Activated CD4-positive, alpha-beta T cell treated with anti-CD3 and anti-CD28 coated beads, Interleukin-2, amount 10 ng/mL, durations not matched to agents 7 days and 5 days (primary cell): ENCODE data around the gene WFS1. TPM values are rescaled to one million over a fixed set of nuclear protein-coding genes. Genes with fewer than 3 reads are reported as not detected.

ENCODE experiments used
- CTCF ChIA-PET: fragments of 350-600 bp; sonication (Branson Sonifier 250); formaldehyde crosslinking; loops from one replicate; lab custom pipeline; 2021; ENCODE audit warnings: antibody characterized with exemption; lab: Charles Lee
- POLR2A ChIA-PET: fragments of 350-600 bp; sonication (Branson Sonifier 250); formaldehyde crosslinking; loops from one replicate; lab custom pipeline; 2021; ENCODE audit warnings: antibody characterized with exemption; lab: Charles Lee
- DNase-seq: peaks from one replicate; pipeline ENCODE4 v3.0.0-alpha.2; 2020
- H3K27ac Mint-ChIP-seq: one replicate; pipeline ENCODE4 v1.8.0; 2021; ENCODE audit warnings: mild to moderate bottlenecking, moderate library complexity, mixed read lengths
- H3K27me3 Mint-ChIP-seq: one replicate; pipeline ENCODE4 v1.8.0; 2021; ENCODE audit warnings: mixed read lengths
- H3K36me3 Mint-ChIP-seq: one replicate; pipeline ENCODE4 v1.8.0; 2021; ENCODE audit warnings: low read depth, mixed read lengths
- H3K4me1 Mint-ChIP-seq: one replicate; pipeline ENCODE4 v1.8.0; 2021; ENCODE audit warnings: mixed read lengths
- H3K4me3 Mint-ChIP-seq: one replicate; pipeline ENCODE4 v1.8.0; 2021; ENCODE audit warnings: mild to moderate bottlenecking, moderate library complexity, mixed read lengths
- H3K9me3 Mint-ChIP-seq: one replicate; pipeline ENCODE4 v1.8.0; 2021; ENCODE audit warnings: mixed read lengths
- total RNA-seq, 2 experiments: library from RNA; stranded (reverse); gene quantifications; one replicate each; pipeline ENCODE4 v1.2.3, GENCODE V29; 2021

The WFS1 gene
- total RNA-seq, 2 experiments from 2014 or later, result 1.7 to 2.1 TPM

DNA sequence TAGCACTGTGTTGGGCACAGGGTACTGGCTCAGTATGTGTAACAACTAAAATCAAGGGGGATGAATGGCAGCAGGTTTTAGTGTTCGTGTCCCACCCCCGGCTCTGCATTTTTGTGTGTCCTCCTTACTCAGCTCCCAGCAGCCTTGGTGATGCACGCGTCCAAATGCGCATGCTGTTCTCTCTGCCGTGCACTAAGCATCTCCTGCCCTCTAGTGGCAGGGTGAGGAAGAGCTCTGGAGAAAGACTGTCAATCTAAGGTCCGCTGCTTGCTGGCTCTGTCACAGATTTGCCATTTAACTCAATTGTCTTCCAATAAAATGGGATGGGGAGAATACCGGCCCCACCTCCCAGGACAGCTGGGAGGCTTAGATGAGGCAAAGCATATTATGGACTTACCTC is 61.4 kb downstream of the WFS1 start:
- no peak overlapping the region for H3K27ac Mint-ChIP-seq
- ChIA-PET POLR2A (no interaction called here), CTCF (interaction anchor here (0.6 to 3.7 kb wide), 18 partner anchors 8 to 1440 kb away, joined by 3 to 23 read pairs (median 4); partner anchors contain the start of gene JAKMIP1)
- no peaks in the 10 kb centered on the region for H3K4me1 Mint-ChIP-seq
- H3K27me3 Mint-ChIP-seq, result peaks cover 11% of the 10 kb centered on the region
- peak; percentile 37 for DNase-seq
- no peaks in the 10 kb centered on the region for H3K36me3 Mint-ChIP-seq
- H3K4me3 Mint-ChIP-seq, result no peak overlapping the region
- peaks cover 3% of the 10 kb centered on the region for H3K9me3 Mint-ChIP-seq

DNA sequence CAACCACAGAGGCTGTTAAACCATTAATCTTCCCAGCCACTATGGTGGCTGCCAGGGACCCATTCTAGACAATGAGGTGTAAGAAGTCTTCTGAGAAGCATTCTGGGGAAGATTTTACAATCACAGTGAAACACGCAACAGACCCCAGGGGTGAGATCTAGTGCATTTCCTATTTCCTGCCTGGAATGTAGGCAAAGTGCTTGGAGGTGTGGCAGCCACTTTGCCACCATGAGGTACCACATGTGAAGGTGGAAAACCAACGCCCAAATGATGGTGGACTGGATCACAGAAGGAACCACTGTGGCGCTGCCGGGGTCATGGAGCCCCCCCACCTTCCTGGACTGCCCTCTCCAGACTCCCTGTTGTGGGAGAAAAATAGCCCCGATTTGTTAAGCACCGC is 61.8 kb downstream of the WFS1 start:
- ChIA-PET CTCF (interaction anchor here (0.6 to 3.7 kb wide), 19 partner anchors 8 to 1439 kb away, joined by 3 to 23 read pairs (median 4); partner anchors contain the start of genes JAKMIP1 and WFS1), POLR2A (no interaction called here)
- Mint-ChIP-seq H3K4me1 (no peaks in the 10 kb centered on the region), H3K27ac (no peak overlapping the region), H3K27me3 (peaks cover 9% of the 10 kb centered on the region), H3K9me3 (peaks cover 3% of the 10 kb centered on the region), H3K36me3 (no peaks in the 10 kb centered on the region), H3K4me3 (no peak overlapping the region)
- no peak for DNase-seq

DNA sequence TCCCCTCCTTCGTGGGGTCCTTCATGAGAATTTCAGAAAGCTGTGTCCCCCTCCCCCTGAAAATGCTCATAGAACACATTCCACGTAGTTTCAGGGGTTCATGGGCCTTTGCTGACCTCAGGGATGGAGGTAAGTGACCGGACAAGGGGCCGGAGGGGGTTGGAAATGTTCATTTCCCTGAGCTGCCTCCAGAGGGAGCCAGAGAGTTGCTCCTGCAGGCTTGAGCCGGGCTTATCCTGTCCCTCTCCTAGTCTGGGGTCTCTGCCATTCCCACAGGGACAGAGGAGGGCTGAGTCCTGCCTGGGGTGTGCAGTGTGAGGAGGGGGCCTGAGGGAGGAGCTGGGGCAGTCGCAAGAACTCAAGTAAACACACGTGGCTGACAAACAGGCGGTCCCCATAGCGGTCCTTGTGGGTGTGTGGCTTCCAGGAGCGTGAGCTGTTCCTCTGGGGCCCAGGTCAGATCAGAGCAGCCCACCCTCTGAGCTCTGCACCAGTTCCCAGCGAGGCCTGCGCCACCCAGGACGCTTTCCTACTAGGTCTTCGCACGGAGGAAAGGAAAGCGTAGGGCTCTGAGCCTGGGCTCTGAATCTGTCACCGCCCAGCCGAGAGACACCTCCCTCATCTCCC is 62.5 kb downstream of the WFS1 start:
- peaks cover 2% of the 10 kb centered on the region for H3K4me1 Mint-ChIP-seq
- H3K36me3 Mint-ChIP-seq, result no peaks in the 10 kb centered on the region
- no peak for DNase-seq
- ChIA-PET POLR2A (no interaction called here), CTCF (interaction anchor here (0.5 to 3.7 kb wide), 15 partner anchors 9 to 505 kb away, joined by 3 to 23 read pairs (median 5); partner anchors contain the start of gene WFS1)
- peaks cover 10% of the 10 kb centered on the region for H3K27me3 Mint-ChIP-seq
- no peak overlapping the region for H3K27ac Mint-ChIP-seq
- no peak overlapping the region for H3K4me3 Mint-ChIP-seq
- H3K9me3 Mint-ChIP-seq, result peaks cover 3% of the 10 kb centered on the region

DNA sequence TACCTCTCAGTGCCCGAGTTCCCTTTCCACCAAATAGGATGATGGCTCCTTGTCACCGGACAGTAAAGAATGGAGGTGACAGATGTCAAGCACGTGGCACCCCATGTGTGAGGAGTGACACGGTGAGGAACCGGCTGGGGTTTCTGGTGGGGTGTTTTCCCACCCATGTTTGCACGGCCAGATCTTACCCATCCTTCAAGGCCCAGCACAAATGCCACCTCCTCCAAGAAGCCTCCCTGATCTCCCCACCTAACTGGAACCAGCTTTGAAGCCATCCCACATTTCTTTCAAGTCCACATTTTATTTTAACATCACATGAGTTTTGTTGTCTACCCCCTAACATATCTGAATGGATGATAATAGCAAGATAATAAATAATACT is 63.0 kb downstream of the WFS1 start:
- Mint-ChIP-seq H3K36me3 (no peaks in the 10 kb centered on the region), H3K4me3 (no peak overlapping the region), H3K27ac (no peak overlapping the region), H3K4me1 (peaks cover 5% of the 10 kb centered on the region), H3K27me3 (peaks cover 16% of the 10 kb centered on the region), H3K9me3 (peaks cover 3% of the 10 kb centered on the region)
- no peak for DNase-seq
- ChIA-PET CTCF (interaction anchor here (0.5 to 3.7 kb wide), 12 partner anchors 9 to 506 kb away, joined by 3 to 23 read pairs (median 6); partner anchors contain the start of gene WFS1), POLR2A (no interaction called here)

DNA sequence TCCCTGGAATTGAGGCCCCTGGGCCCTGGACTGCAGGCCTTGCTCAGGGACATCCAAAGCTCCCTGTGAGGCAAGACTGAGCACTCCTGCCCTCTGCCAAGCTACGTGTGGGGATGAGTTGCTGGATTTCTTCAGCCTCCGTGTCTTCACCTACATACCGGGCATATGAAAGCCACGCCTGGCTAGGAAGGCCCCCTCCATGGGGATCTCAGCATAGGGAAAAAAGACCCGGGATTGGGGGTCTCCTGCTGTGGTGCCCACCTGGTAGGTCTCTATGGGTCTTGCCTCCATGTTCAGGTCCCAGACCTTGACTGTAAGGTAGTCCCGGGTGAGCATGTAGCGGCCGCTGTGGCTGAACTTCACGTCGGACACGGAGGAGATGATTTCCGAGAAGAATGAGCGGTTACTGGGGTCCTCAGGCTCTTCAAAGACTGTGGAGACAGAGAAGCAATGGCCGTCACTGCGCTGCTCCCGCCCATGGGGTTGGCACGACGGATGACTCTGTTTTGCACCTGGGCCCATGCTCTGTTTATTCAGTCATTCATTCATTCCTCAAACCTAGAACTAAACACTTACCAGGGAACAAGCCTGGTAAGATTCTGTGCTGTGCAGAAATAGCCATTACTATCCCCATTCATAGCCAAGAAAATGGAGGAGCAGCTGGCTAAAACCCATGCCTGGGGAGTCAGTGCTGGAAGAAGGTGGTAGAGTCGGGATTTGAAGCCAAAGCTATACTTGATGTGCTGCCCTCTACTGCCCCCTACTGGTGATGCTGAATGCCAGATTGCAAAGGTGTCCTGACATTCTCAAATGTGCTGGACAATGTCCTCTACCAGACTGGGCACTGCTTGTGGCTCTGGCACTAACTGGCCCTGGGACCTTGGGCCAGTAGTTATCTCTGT is 63.9 kb downstream of the WFS1 start:
- peaks cover 3% of the 10 kb centered on the region for H3K9me3 Mint-ChIP-seq
- ChIA-PET CTCF (interaction anchor here (3.3 to 3.7 kb wide), 2 partner anchors 10 to 80 kb away, joined by 14 to 19 read pairs; no protein-coding TSS in a partner anchor), POLR2A (no interaction called here)
- H3K27ac Mint-ChIP-seq, result no peak overlapping the region
- no peaks in the 10 kb centered on the region for H3K36me3 Mint-ChIP-seq
- DNase-seq, result peak; percentile 27
- peaks cover 14% of the 10 kb centered on the region for H3K4me1 Mint-ChIP-seq
- peaks cover 22% of the 10 kb centered on the region for H3K27me3 Mint-ChIP-seq
- H3K4me3 Mint-ChIP-seq, result no peak overlapping the region

DNA sequence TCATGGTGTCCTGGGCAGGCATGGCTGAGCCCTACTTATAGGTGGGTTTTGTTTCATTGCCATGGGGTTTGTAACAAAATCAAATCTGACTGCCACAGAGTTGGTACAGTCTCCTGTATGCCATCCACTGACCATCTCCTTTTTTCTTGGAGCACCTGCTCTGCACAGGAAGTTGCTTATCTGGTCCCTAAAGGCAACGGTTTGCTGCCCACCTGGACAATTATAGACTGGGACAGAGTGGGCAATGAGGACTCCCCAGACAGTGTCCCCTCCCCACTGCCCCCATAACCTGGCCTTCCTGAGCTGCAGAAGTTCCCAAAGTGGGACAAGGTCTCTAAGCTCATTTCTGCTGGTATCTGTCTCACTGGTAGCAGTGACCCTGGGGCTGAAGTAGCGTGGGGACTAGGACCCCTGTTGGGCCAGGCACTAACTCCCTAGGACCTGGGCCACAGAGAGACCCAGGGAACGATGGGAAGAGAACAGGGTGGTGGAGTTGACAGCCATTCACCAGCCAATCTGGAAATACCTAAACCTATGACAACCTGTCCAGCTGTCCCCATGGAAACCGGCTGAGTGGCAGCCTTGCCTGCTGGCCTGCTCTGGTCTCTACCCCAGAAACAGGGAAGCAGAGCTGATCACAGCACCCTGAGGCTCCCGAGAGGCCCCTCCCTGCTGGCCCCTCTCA is 64.7 kb downstream of the WFS1 start:
- CTCF ChIA-PET, result interaction anchor here (3.7 kb wide), 1 partner anchor 11 kb away, joined by 14 read pairs; no protein-coding TSS in a partner anchor
- no peak overlapping the region for H3K4me3 Mint-ChIP-seq

DNA sequence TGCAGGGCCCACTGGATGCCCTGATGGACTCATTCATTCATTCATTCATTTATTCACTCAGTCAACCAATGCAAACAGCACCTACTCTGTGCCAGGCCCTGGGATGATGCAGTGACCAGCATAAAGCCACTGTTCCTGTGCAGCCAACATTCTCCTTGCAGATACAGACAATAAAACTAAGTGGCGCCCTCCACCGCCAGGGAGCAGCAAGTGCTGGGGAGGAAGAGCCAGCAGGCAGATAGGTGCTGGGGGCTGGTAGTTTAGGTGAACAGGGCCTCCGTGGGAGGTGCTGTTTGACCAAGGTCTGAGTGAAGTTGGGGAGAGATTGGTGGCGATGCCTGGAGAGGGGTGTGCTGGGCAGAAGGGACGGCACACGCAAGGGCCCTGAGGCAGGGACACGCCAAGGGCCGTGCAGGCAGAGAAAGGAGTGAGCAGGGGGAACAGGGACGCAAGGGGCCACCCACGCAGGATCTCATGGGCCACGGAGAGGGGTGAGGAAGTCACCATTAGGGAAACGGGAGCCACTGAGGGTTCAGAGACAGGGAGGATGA is 65.5 kb downstream of the WFS1 start:
- Mint-ChIP-seq H3K27ac (peak overlapping the region; percentile 25), H3K36me3 (no peaks in the 10 kb centered on the region), H3K4me3 (no peak overlapping the region), H3K4me1 (peaks cover 23% of the 10 kb centered on the region), H3K27me3 (peaks cover 27% of the 10 kb centered on the region), H3K9me3 (peaks cover 3% of the 10 kb centered on the region)
- ChIA-PET CTCF (interaction anchor here (0.7 kb wide), 1 partner anchor 76 kb away, joined by 3 read pairs; no protein-coding TSS in a partner anchor), POLR2A (no interaction called here)
- DNase-seq, result no peak

More for the DNA sequence above, 64.7 kb downstream of the WFS1 start:
- no peak for DNase-seq
- H3K9me3 Mint-ChIP-seq, result peaks cover 3% of the 10 kb centered on the region
- no peaks in the 10 kb centered on the region for H3K36me3 Mint-ChIP-seq
- H3K27me3 Mint-ChIP-seq, result peaks cover 26% of the 10 kb centered on the region
- POLR2A ChIA-PET, result no interaction called here
- H3K4me1 Mint-ChIP-seq, result peaks cover 22% of the 10 kb centered on the region
- no peak overlapping the region for H3K27ac Mint-ChIP-seq

DNA sequence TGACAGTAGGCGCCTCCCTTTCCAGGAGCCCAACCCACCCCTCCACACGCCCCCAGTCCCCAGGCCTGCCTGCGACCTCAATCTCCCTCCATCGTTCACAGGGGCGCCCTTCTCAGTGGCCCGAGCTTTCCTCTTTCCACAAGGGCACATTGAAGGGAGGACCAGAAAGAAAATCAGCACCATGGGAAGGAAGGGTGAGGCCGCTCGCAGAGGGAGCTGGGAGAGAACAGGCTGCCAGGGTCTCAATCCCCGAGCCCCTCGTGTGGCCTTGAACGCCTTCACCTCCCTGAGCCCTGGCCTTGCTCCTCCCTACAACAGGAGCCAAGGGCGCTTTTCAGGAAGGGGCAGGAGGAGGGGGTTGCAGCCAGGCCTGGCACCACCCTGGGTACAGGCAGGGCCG is 66.5 kb downstream of the WFS1 start:
- ChIA-PET POLR2A (no interaction called here), CTCF (no interaction called here)
- Mint-ChIP-seq H3K27ac (no peak overlapping the region), H3K4me1 (peaks cover 25% of the 10 kb centered on the region), H3K36me3 (no peaks in the 10 kb centered on the region), H3K9me3 (peaks cover 3% of the 10 kb centered on the region), H3K4me3 (no peak overlapping the region), H3K27me3 (peaks cover 29% of the 10 kb centered on the region)
- no peak for DNase-seq

DNA sequence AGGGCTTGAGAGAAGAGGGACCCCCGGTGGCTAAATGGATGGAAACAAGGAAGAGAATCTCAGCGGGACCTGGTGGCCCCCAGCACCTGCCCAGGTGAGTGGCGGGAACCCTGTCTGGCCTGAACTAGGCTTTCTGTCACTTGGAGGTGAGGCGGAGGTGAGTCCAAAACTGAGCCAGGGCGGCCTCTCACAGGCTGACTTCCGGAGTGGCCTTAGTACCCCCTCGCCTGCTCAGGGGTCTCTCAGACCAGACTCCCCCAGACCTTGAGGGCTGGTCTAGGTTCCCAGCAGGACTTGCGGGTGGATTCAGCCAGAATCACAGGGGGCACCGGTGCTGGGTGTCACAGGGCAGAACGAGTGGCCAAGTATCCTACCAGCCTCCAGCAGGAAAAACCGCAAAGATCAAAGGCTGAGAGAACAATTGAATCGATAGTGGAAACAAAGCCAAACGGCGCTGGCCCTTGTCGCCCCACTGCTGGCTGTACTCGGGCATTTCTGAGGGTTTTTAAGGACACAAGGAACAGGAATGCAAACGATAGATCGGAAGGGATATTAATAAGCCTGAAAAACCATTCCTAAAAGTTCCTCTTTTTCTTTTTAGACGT is 67.8 kb downstream of the WFS1 start:
- Mint-ChIP-seq H3K36me3 (no peaks in the 10 kb centered on the region), H3K4me1 (peaks cover 25% of the 10 kb centered on the region), H3K9me3 (no peaks in the 10 kb centered on the region), H3K27me3 (peaks cover 32% of the 10 kb centered on the region), H3K4me3 (no peak overlapping the region), H3K27ac (no peak overlapping the region)
- ChIA-PET POLR2A (no interaction called here), CTCF (interaction anchor here (1.9 kb wide), 1 partner anchor 10 kb away, joined by 6 read pairs; no protein-coding TSS in a partner anchor)
- no peak for DNase-seq

DNA sequence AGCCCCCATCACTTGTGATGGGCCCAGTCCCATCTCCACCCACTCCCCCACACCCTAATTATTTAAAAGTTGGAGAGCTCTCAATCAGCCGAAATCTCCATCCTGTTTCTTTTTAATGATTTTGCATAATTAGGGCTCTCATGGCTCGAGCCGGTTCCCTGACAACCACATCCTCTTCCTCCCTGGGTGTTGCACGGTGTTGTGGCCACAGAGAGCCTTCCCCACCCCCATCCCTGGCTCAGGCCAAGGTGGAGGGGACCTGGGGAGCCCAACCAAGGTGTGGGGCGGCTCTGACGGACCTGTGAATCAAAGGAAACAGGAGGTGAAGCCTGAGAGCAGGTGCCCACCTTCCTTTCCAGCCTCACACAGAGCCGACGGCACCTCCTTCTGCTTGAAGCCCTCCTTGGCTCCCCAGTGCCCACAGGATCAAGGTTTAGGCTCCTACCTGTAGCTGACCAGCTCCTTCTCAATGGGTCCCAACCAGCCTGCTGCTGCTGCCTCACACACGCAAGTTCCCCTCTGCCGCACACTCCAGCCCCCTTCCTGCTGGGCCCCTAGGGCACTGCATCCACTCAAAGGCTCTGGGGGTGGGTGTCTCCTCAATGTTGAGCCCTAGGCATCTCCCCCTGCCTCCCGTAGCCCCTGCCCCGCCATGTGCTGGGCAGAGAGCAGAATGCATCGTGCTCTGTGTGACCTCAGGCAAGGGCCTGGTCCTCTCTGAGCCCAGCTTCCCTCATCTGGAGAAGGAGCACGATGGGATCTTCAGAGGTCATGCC is 68.7 kb downstream of the WFS1 start:
- Mint-ChIP-seq H3K4me1 (peaks cover 25% of the 10 kb centered on the region), H3K27ac (peak overlapping the region; percentile 38), H3K4me3 (peak overlapping the region; percentile 6), H3K36me3 (no peaks in the 10 kb centered on the region), H3K27me3 (peaks cover 36% of the 10 kb centered on the region), H3K9me3 (no peaks in the 10 kb centered on the region)
- ChIA-PET POLR2A (no interaction called here), CTCF (interaction anchor here (1.9 kb wide), 1 partner anchor 11 kb away, joined by 6 read pairs; no protein-coding TSS in a partner anchor)
- DNase-seq, result peak; percentile 41
